Measurements from ENCODE around the gene FBXW2.

FBXW2 gene

GRCh38 chr9:120792898-120793765 lies at the start of gene FBXW2:
Gene FBXW2, minus strand, starts transcription at chr9:120793416. Its CDS starts 5,158 bp downstream, at chr9:120788258.
- peak within 1 kb of the TSS; percentile 73 for H3K4me3 ChIP-seq (replicated peaks; ENCODE audit: low read depth, low read length)
- DNase-seq (ENCODE audit: extremely low read depth, low read depth), result peak; percentile 65
- no peak for TF ChIP-seq CTCF (IDR thresholded peaks at IDR 0.05; ENCODE audit: low read depth, low read length, missing control alignments)

GRCh38 chr9:120841930-120842684 lies 48.9 kb upstream of the FBXW2 start:
- DNase-seq (ENCODE audit: extremely low read depth, low read depth), result no peak
- H3K4me3 ChIP-seq (replicated peaks; ENCODE audit: low read depth, low read length), result peak overlapping the region; percentile 80

GRCh38 chr9:120839146-120839545 lies 45.9 kb upstream of the FBXW2 start:
- H3K4me3 ChIP-seq (replicated peaks; ENCODE audit: low read depth, low read length), result no peak overlapping the region
- DNase-seq (ENCODE audit: extremely low read depth, low read depth), result no peak
- no peak for TF ChIP-seq CTCF (IDR thresholded peaks at IDR 0.05; ENCODE audit: low read depth, low read length, missing control alignments)

More at GRCh38 chr9:120841930-120842684, 48.9 kb upstream of the FBXW2 start:
- no peak for TF ChIP-seq CTCF (IDR thresholded peaks at IDR 0.05; ENCODE audit: low read depth, low read length, missing control alignments)

- H3K4me3 ChIP-seq (replicated peaks; ENCODE audit: low read depth, low read length), result no peak overlapping the region
- no peak for TF ChIP-seq CTCF (IDR thresholded peaks at IDR 0.05; ENCODE audit: low read depth, low read length, missing control alignments)
- no peak for DNase-seq (ENCODE audit: extremely low read depth, low read depth)
These were observed 44.7 kb upstream of the FBXW2 start for GRCh38 chr9:120837921-120838320.

GRCh38 chr9:120833325-120833724 lies 40.1 kb upstream of the FBXW2 start:
- no peak overlapping the region for H3K4me3 ChIP-seq (replicated peaks; ENCODE audit: low read depth, low read length)
- no peak for TF ChIP-seq CTCF (IDR thresholded peaks at IDR 0.05; ENCODE audit: low read depth, low read length, missing control alignments)
- DNase-seq (ENCODE audit: extremely low read depth, low read depth), result no peak

GRCh38 chr9:120832807-120833206 lies 39.6 kb upstream of the FBXW2 start:
- no peak for DNase-seq (ENCODE audit: extremely low read depth, low read depth)
- TF ChIP-seq CTCF (IDR thresholded peaks at IDR 0.05; ENCODE audit: low read depth, low read length, missing control alignments), result no peak
- no peak overlapping the region for H3K4me3 ChIP-seq (replicated peaks; ENCODE audit: low read depth, low read length)
